CD4-positive, alpha-beta T cell treated with Interleukin-6 for 4 hours (primary cell): ENCODE data around the gene MAP1LC3B2.
"Not testable (repeated sequence)": the region's sequence is repeated elsewhere in the genome, so short reads cannot be mapped to it uniquely, and the experiment has no call there.

ENCODE experiments used
- DNase-seq: peaks from one replicate; pipeline ENCODE4 v3.0.0-alpha.2; 2020; ENCODE audit warnings: mixed read lengths

MAP1LC3B2 gene

GRCh38 chr12:116561181-116561821 is 2.1 kb downstream of the MAP1LC3B2 start:
- no peak for DNase-seq

GRCh38 chr12:116562090-116562489 is 2.9 kb downstream of the MAP1LC3B2 start:
- DNase-seq, result no peak

- DNase-seq, result no peak
Observed at GRCh38 chr12:116563262-116563661, 4.1 kb downstream of the MAP1LC3B2 start.

- DNase-seq, result no peak
Observed at GRCh38 chr12:116564080-116564479, 4.9 kb downstream of the MAP1LC3B2 start.

GRCh38 chr12:116565221-116565620 is 6.0 kb downstream of the MAP1LC3B2 start:
- DNase-seq, result not testable (repeated sequence)

GRCh38 chr12:116565963-116566362 is 6.8 kb downstream of the MAP1LC3B2 start:
- no peak for DNase-seq

GRCh38 chr12:116568203-116568602 is 9.0 kb downstream of the MAP1LC3B2 start:
- DNase-seq, result no peak

GRCh38 chr12:116571089-116571488 is 11.9 kb downstream of the MAP1LC3B2 start:
- DNase-seq, result no peak

GRCh38 chr12:116573776-116574175 is 14.6 kb downstream of the MAP1LC3B2 start:
- DNase-seq, result no peak

GRCh38 chr12:116575754-116576153 is 16.6 kb downstream of the MAP1LC3B2 start:
- DNase-seq, result not testable (repeated sequence)

GRCh38 chr12:116577154-116577561 is 18.0 kb downstream of the MAP1LC3B2 start:
- no peak for DNase-seq

GRCh38 chr12:116578051-116578450 is 18.9 kb downstream of the MAP1LC3B2 start:
- no peak for DNase-seq

- DNase-seq, result no peak
Observed at GRCh38 chr12:116582610-116583009, 23.4 kb downstream of the MAP1LC3B2 start.

- no peak for DNase-seq
Observed at GRCh38 chr12:116583129-116583694, 24.0 kb downstream of the MAP1LC3B2 start.

- DNase-seq, result no peak
Observed at GRCh38 chr12:116587270-116587669, 28.1 kb downstream of the MAP1LC3B2 start.

- DNase-seq, result no peak
Observed at GRCh38 chr12:116588390-116589028, 29.3 kb downstream of the MAP1LC3B2 start.

GRCh38 chr12:116589581-116589980 is 30.4 kb downstream of the MAP1LC3B2 start:
- no peak for DNase-seq

GRCh38 chr12:116590561-116590960 is 31.4 kb downstream of the MAP1LC3B2 start:
- DNase-seq, result no peak

- no peak for DNase-seq
Observed at GRCh38 chr12:116591855-116592637, 32.9 kb downstream of the MAP1LC3B2 start.

- no peak for DNase-seq
Observed at GRCh38 chr12:116592731-116593130, 33.5 kb downstream of the MAP1LC3B2 start.

GRCh38 chr12:116594325-116595038 is 35.3 kb downstream of the MAP1LC3B2 start:
- peak; percentile 73 for DNase-seq

- DNase-seq, result no peak
Observed at GRCh38 chr12:116595186-116595585, 36.0 kb downstream of the MAP1LC3B2 start.

GRCh38 chr12:116595672-116596071 is 36.5 kb downstream of the MAP1LC3B2 start:
- no peak for DNase-seq
